Stomach (tissue), 4 donors: ENCODE measurements around the gene ANAPC2.

ENCODE experiments used
- CTCF ChIP-seq, 7 experiments: fragments of 450-650 bp in 4 of 7; fragments of 200-600 bp in 3 of 7; sonication (generic) in 3 of 7; IDR thresholded peaks; one replicate each; pipeline ENCODE4 v1.5.1; 2016 to 2019; ENCODE audit warnings: antibody characterized with exemption in 7 of 7, control low read depth in 2 of 7, mild to moderate bottlenecking in 1 of 7
- EP300 ChIP-seq: sonication (generic); formaldehyde crosslinking; IDR thresholded peaks from one replicate; pipeline ENCODE4 v1.6.1; 2017; ENCODE audit warnings: antibody characterized with exemption
- POLR2A ChIP-seq, 4 donors: fragments of 450-650 bp; IDR thresholded peaks; one replicate each; pipeline ENCODE4 v1.6.1; 2016; ENCODE audit warnings: antibody characterized with exemption in 4 of 4, control low read depth in 2 of 4, mild to moderate bottlenecking in 1 of 4, moderate library complexity in 1 of 4
- POLR2AphosphoS5 ChIP-seq, 3 donors: sonication (generic); formaldehyde crosslinking; IDR thresholded peaks; one replicate each; pipeline ENCODE4 v1.6.1; 2016; ENCODE audit warnings: antibody characterized with exemption in 3 of 3

GRCh38 chr9:137222190-137223077 is 34.1 kb upstream of the ANAPC2 start, which contains the start of gene RNF208:
- TF ChIP-seq CTCF (IDR thresholded peaks at IDR 0.05) (no peak), POLR2AphosphoS5 (IDR thresholded peaks at IDR 0.05) (no peak), POLR2A (IDR thresholded peaks at IDR 0.05) (no peak), EP300 (no peak)
